Measurements from ENCODE around the gene SEMA3G. TPM values are rescaled to one million over a fixed set of nuclear protein-coding genes. Genes with fewer than 3 reads are reported as not detected.

The SEMA3G gene
- total RNA-seq, 2 donors from 2014 or later = 1.5 to 2.3 TPM

GRCh38 chr3:52393959-52394670 lies 50.8 kb downstream of the SEMA3G start:
- Mint-ChIP-seq H3K4me1 (peaks cover 3% of the 10 kb centered on the region), H3K36me3 (ENCODE audit: low read depth) (peaks cover 14% of the 10 kb centered on the region), H3K4me3 (no peak overlapping the region), H3K27ac (peak overlapping the region; percentile 53), H3K27me3 (no peaks in the 10 kb centered on the region)
- H3K9me3 ChIP-seq (ENCODE audit: control insufficient read depth, low read length, poor library complexity, severe bottlenecking) = no peaks in the 10 kb centered on the region
- DNase-seq (peak in 1 of 3 donors; percentile 4), ATAC-seq (no peak)

DNA sequence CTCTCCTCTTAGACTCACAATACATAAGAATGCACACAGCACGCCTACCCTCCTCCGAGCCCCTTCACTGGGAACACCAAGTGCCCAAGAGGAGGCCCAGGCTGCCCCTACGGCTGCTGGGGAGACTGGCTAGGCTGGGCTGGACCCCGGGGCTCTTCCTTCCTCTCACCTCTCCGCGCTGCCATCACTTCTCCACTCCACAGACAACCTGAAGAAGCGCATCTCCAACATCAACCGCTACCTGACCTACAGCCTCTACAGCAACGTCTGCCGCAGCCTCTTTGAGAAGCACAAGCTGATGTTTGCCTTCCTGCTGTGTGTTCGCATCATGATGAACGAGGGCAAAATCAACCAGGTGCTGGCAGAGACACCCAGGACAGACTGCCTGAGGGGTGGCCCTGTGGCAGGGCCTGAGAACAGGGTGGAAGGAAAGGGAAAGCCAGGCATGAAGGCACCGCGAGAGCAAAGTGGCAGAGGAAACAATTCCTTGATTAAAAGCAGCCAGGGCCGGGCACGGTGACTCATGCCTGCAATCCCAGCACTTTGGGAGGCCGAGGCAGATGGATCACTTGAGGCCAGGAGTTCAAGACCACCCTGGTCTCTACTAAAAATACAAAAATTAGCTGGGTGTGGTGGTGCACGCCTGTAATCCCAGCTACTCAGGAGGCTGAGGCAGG lies 51.6 kb downstream of the SEMA3G start:
- Mint-ChIP-seq H3K4me3 (peak overlapping the region; percentile 68), H3K27me3 (no peaks in the 10 kb centered on the region), H3K27ac (no peak overlapping the region), H3K4me1 (peaks cover 6% of the 10 kb centered on the region), H3K36me3 (ENCODE audit: low read depth) (peaks cover 14% of the 10 kb centered on the region)
- DNase-seq (peak in 1 of 3 donors; percentile 5), ATAC-seq (no peak)
- H3K9me3 ChIP-seq (ENCODE audit: control insufficient read depth, low read length, poor library complexity, severe bottlenecking) = no peaks in the 10 kb centered on the region

GRCh38 chr3:52392216-52392930 lies 52.5 kb downstream of the SEMA3G start:
- Mint-ChIP-seq H3K4me1 (peaks cover 6% of the 10 kb centered on the region), H3K4me3 (no peak overlapping the region), H3K27ac (no peak overlapping the region), H3K27me3 (no peaks in the 10 kb centered on the region), H3K36me3 (ENCODE audit: low read depth) (peaks cover 14% of the 10 kb centered on the region)
- no peak for ATAC-seq
- no peaks in the 10 kb centered on the region for H3K9me3 ChIP-seq (ENCODE audit: control insufficient read depth, low read length, poor library complexity, severe bottlenecking)
- no peak for DNase-seq

GRCh38 chr3:52391096-52391495 lies 53.8 kb downstream of the SEMA3G start:
- Mint-ChIP-seq H3K27ac (no peak overlapping the region), H3K4me3 (no peak overlapping the region), H3K27me3 (no peaks in the 10 kb centered on the region), H3K4me1 (peaks cover 6% of the 10 kb centered on the region), H3K36me3 (ENCODE audit: low read depth) (peaks cover 14% of the 10 kb centered on the region)
- no peak for ATAC-seq
- no peaks in the 10 kb centered on the region for H3K9me3 ChIP-seq (ENCODE audit: control insufficient read depth, low read length, poor library complexity, severe bottlenecking)
- no peak for DNase-seq

GRCh38 chr3:52388933-52389332 lies 56.0 kb downstream of the SEMA3G start:
- H3K9me3 ChIP-seq (ENCODE audit: control insufficient read depth, low read length, poor library complexity, severe bottlenecking) = no peaks in the 10 kb centered on the region
- no peak for ATAC-seq
- H3K4me3 Mint-ChIP-seq = no peak overlapping the region
- DNase-seq = no peak
- no peaks in the 10 kb centered on the region for H3K27me3 Mint-ChIP-seq
- H3K36me3 Mint-ChIP-seq (ENCODE audit: low read depth) = peaks cover 14% of the 10 kb centered on the region
- no peak overlapping the region for H3K27ac Mint-ChIP-seq
- H3K4me1 Mint-ChIP-seq = peaks cover 6% of the 10 kb centered on the region

GRCh38 chr3:52388348-52388821 lies 56.5 kb downstream of the SEMA3G start:
- DNase-seq (no peak), ATAC-seq (no peak)
- Mint-ChIP-seq H3K27me3 (no peaks in the 10 kb centered on the region), H3K4me3 (no peak overlapping the region), H3K27ac (no peak overlapping the region), H3K4me1 (peaks cover 6% of the 10 kb centered on the region), H3K36me3 (ENCODE audit: low read depth) (peaks cover 14% of the 10 kb centered on the region)
- no peaks in the 10 kb centered on the region for H3K9me3 ChIP-seq (ENCODE audit: control insufficient read depth, low read length, poor library complexity, severe bottlenecking)

- no peak overlapping the region for H3K27ac Mint-ChIP-seq
- peaks cover 8% of the 10 kb centered on the region for H3K36me3 Mint-ChIP-seq (ENCODE audit: low read depth)
- peaks cover 6% of the 10 kb centered on the region for H3K4me1 Mint-ChIP-seq
- no peak for DNase-seq
- no peak for ATAC-seq
- H3K9me3 ChIP-seq (ENCODE audit: control insufficient read depth, low read length, poor library complexity, severe bottlenecking) = no peaks in the 10 kb centered on the region
- no peak overlapping the region for H3K4me3 Mint-ChIP-seq
- no peaks in the 10 kb centered on the region for H3K27me3 Mint-ChIP-seq
Observed at GRCh38 chr3:52387481-52387880, 57.4 kb downstream of the SEMA3G start.

- ATAC-seq (no peak), DNase-seq (no peak)
- Mint-ChIP-seq H3K27ac (peak overlapping the region; percentile 39), H3K4me1 (peaks cover 7% of the 10 kb centered on the region), H3K4me3 (no peak overlapping the region), H3K36me3 (ENCODE audit: low read depth) (no peaks in the 10 kb centered on the region), H3K27me3 (no peaks in the 10 kb centered on the region)
- no peaks in the 10 kb centered on the region for H3K9me3 ChIP-seq (ENCODE audit: control insufficient read depth, low read length, poor library complexity, severe bottlenecking)
Observed at GRCh38 chr3:52385157-52385556, 59.7 kb downstream of the SEMA3G start.

- H3K9me3 ChIP-seq (ENCODE audit: control insufficient read depth, low read length, poor library complexity, severe bottlenecking) = no peaks in the 10 kb centered on the region
- ATAC-seq = no peak
- no peak overlapping the region for H3K4me3 Mint-ChIP-seq
- H3K27me3 Mint-ChIP-seq = no peaks in the 10 kb centered on the region
- H3K27ac Mint-ChIP-seq = no peak overlapping the region
- DNase-seq = no peak
- peaks cover 8% of the 10 kb centered on the region for H3K4me1 Mint-ChIP-seq
- H3K36me3 Mint-ChIP-seq (ENCODE audit: low read depth) = no peaks in the 10 kb centered on the region
Observed at GRCh38 chr3:52384019-52384761, 60.7 kb downstream of the SEMA3G start.

- no peaks in the 10 kb centered on the region for H3K9me3 ChIP-seq (ENCODE audit: control insufficient read depth, low read length, poor library complexity, severe bottlenecking)
- Mint-ChIP-seq H3K27me3 (no peaks in the 10 kb centered on the region), H3K27ac (no peak overlapping the region), H3K4me1 (peaks cover 8% of the 10 kb centered on the region), H3K4me3 (no peak overlapping the region), H3K36me3 (ENCODE audit: low read depth) (no peaks in the 10 kb centered on the region)
- ATAC-seq (no peak), DNase-seq (no peak)
Observed at GRCh38 chr3:52383446-52383845, 61.5 kb downstream of the SEMA3G start.
